IPS DF 6.9 (cell line): ENCODE results near the gene PSPH.
"Not testable (repeated sequence)": the region's sequence is repeated elsewhere in the genome, so short reads cannot be mapped to it uniquely, and the experiment has no call there.

ENCODE experiments used
- DNase-seq: peaks from one replicate; pipeline ENCODE4 v3.0.0-alpha.2; 2013; ENCODE audit warnings: low read depth, low spot score
- H3K27ac ChIP-seq: one replicate; pipeline ENCODE4 v1.5.1; 2013; ENCODE audit warnings: low read length, control low read depth
- H3K27me3 ChIP-seq: 2 replicates; pipeline ENCODE4 v1.6.1; 2013; ENCODE audit warnings: mild to moderate bottlenecking, low read length; ENCODE audit not compliant: control insufficient read depth, insufficient read depth
- H3K36me3 ChIP-seq: 2 replicates; pipeline ENCODE4 v1.6.1; 2013; ENCODE audit warnings: low read length; ENCODE audit not compliant: control insufficient read depth, insufficient read depth
- H3K4me1 ChIP-seq: 2 replicates; pipeline ENCODE4 v1.6.1; 2013; ENCODE audit warnings: low read length; ENCODE audit not compliant: control insufficient read depth, insufficient read depth
- H3K4me3 ChIP-seq: 2 replicates; pipeline ENCODE4 v1.5.1; 2013; ENCODE audit warnings: mild to moderate bottlenecking, low read length
- H3K9me3 ChIP-seq: 2 replicates; pipeline ENCODE4 v1.6.1; 2013; ENCODE audit warnings: low read length, inconsistent platforms; ENCODE audit not compliant: control insufficient read depth, insufficient read depth
- WGBS: extraction: QIAGEN DNeasy Blood & Tissue Kit; methylation state at CpG from one replicate; pipeline ENCODE4 v1.1.7; 2013; ENCODE audit warnings: mixed read lengths, missing lambda C conversion rate; ENCODE audit not compliant: insufficient read length, insufficient coverage; 5-methylcytosine and 5-hydroxymethylcytosine counted together

Gene PSPH

DNA sequence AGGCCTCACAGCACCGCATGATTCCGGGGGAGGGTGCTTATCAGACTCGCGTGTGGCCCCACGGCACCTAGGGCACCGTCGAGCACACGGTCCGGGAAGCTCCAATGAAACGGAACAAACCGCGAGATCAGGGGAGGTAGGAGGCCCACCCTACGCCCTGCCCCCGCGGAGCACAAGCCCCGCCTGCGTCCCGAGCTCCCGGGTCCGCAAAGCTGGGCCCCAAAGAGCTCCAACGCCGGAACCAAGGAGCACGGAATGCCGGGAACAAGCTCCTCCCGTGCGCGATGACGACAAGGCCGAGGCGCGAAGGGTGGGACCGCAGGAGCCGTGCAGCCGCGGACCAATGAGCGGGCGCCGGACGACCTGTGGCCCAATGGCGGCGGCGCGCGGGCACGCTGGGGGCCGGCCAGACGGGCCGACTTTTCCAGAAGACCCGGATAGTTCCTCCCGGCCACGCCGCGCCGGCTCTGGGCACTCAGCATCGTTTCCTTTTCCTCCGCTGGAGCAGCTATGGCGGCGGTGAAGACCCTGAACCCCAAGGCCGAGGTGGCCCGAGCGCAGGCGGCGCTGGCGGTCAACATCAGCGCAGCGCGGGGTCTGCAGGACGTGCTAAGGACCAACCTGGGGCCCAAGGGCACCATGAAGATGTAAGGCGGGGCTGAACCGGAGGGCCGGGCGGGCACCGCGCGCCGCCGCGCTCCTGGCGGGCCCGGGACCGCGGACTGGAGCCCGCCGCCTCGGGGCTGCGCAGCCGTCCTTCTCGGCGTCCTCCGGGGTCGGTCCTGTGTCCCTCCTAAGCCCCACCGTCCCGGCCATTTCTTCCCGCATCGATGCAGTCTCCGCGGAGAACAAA lies at the start of gene PSPH, which contains the start of gene CCT6A:
TSS of gene PSPH (minus strand) at position 106 of the 853 bp plus-strand sequence. CDS start 30,232 bp downstream, outside the sequence.
TSS of gene CCT6A (plus strand) at position 427 of the 853 bp plus-strand sequence. CDS start at position 511, 84 bp downstream.
- H3K36me3 ChIP-seq, result peaks cover 4% of the 10 kb centered on the region; the same call in 1 of the 2 replicates
- no peaks in the 10 kb centered on the region for H3K27me3 ChIP-seq
- no CpG with 5 or more reads among the region's 97 CpGs for WGBS
- no peaks in the 10 kb centered on the region for H3K4me1 ChIP-seq
- no peak within 1 kb of the TSS for H3K27ac ChIP-seq
- no peaks in the 10 kb centered on the region for H3K9me3 ChIP-seq
- H3K4me3 ChIP-seq, result peak within 1 kb of the TSS; percentile 100
- DNase-seq, result peak; percentile 92

DNA sequence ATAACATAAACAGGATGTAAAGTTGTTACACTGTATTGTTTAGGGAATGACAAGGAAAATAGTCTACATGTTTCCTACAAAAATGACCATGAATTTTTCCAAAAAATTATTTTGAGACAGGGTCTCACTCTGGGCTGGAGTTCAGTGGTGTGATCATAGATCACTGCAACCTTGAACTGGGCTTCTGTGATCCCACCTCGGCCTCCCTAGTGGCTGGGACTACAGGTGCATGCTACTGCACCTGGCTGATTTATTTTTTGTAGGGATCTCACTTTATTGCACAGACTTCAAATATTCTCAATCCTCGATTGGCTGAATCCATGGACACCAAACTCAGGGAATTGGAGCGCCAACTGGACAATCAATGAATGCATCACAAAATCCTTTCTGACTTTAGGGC lies 48.4 kb upstream of the PSPH start:
- no peaks in the 10 kb centered on the region for H3K4me1 ChIP-seq
- H3K4me3 ChIP-seq, result no peak overlapping the region
- no peaks in the 10 kb centered on the region for H3K36me3 ChIP-seq
- H3K27me3 ChIP-seq, result no peaks in the 10 kb centered on the region
- no peak for DNase-seq
- WGBS, result no CpG with 5 or more reads among the region's 3 CpGs
- H3K27ac ChIP-seq, result no peak overlapping the region
- peaks cover 7% of the 10 kb centered on the region for H3K9me3 ChIP-seq

DNA sequence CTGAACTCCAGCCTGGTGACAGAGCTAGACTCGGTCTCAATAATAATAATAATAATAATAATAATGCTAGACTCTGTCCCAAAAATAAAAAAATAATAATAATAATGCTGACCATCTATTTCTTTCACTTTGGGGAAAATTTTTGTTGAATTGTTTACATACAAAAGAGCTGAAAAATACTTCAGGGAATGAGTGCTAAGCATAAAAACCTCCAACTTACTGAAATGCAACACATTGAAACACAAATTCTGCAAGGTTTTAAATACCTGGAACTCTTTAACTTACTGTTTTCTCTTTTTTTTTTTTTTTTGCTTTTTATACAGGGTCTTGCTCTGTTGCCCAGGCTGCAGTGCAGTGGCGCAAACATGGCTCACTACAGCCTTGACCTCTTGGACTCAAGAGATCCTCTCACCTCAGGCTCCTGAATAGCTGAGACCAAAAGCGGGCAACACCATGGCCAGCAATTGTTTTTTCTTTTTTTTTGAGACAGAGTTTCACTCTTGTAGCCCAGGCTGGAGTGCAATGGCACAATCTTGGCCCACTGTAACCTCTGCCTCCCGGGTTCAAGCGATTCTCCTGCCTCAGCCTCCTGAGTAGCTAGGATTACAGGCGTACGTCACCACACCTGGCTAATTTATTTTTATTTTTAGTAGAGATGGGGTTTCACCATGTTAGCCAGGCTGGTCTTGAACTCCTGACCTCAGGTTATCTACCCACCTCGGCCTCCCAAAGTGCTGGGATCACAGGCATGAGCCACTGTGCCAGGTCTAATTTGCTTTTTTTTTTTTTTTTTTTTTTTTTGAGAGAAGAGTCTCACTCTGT lies 47.2 kb upstream of the PSPH start:
- H3K27ac ChIP-seq, H3K4me1 ChIP-seq, H3K27me3 ChIP-seq, DNase-seq, H3K9me3 ChIP-seq, H3K36me3 ChIP-seq, H3K4me3 ChIP-seq: not testable (repeated sequence)
- no CpG with 5 or more reads among the region's 8 CpGs for WGBS

- DNase-seq, result no peak
- no CpG with 5 or more reads among the region's 5 CpGs for WGBS
Measured at GRCh38 chr7:56097700-56098099, 46.5 kb upstream of the PSPH start.

GRCh38 chr7:56092789-56093531 lies 41.7 kb upstream of the PSPH start, which contains the start of gene PHKG1:
Gene PHKG1, minus strand, starts transcription at chr7:56092952. Its CDS starts 4,011 bp downstream, at chr7:56088941.
- WGBS, result no CpG with 5 or more reads among the region's 19 CpGs
- 0 out of 2 replicates have a peak, but pooled peaks cover 2% of the 10 kb centered on the region for H3K9me3 ChIP-seq
- no peak for DNase-seq
- no peaks in the 10 kb centered on the region for H3K27me3 ChIP-seq
- H3K4me1 ChIP-seq, result no peaks in the 10 kb centered on the region
- no peaks in the 10 kb centered on the region for H3K36me3 ChIP-seq
- H3K27ac ChIP-seq, result no peak within 1 kb of the TSS
- no peak within 1 kb of the TSS for H3K4me3 ChIP-seq

More at GRCh38 chr7:56097700-56098099, 46.5 kb upstream of the PSPH start:
- Histone ChIP-seq H3K4me3 (no peak overlapping the region), H3K9me3 (peaks cover 5% of the 10 kb centered on the region), H3K36me3 (no peaks in the 10 kb centered on the region), H3K27me3 (no peaks in the 10 kb centered on the region), H3K27ac (no peak overlapping the region), H3K4me1 (no peaks in the 10 kb centered on the region)

GRCh38 chr7:56092388-56092787 lies 41.1 kb upstream of the PSPH start:
- H3K4me1 ChIP-seq, H3K9me3 ChIP-seq, H3K36me3 ChIP-seq, H3K27ac ChIP-seq, H3K4me3 ChIP-seq, DNase-seq, H3K27me3 ChIP-seq: not testable (repeated sequence)
- no CpG with 5 or more reads among the region's 6 CpGs for WGBS

DNA sequence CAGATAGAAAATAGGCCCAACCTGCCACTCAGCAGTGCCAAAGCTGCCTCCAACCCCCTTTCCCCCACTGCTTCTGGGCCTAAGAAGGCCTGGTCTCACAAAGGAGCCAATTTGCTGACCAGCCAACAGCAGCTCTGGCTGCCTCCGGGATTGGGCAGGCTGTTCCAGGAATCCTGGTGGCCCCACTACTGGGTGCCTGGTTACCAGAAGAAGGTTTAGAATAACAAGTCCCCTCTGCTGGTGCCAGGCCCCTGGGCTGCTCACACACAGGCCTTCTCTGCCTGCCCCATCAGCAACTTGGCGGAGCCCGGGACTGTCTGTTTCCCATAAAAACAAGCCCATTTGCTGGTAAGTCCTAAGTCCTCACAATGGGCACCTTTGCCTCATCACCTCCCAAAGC lies 40.3 kb upstream of the PSPH start:
- no CpG with 5 or more reads among the region's 3 CpGs for WGBS
- DNase-seq, result no peak
- no peaks in the 10 kb centered on the region for H3K27me3 ChIP-seq

DNA sequence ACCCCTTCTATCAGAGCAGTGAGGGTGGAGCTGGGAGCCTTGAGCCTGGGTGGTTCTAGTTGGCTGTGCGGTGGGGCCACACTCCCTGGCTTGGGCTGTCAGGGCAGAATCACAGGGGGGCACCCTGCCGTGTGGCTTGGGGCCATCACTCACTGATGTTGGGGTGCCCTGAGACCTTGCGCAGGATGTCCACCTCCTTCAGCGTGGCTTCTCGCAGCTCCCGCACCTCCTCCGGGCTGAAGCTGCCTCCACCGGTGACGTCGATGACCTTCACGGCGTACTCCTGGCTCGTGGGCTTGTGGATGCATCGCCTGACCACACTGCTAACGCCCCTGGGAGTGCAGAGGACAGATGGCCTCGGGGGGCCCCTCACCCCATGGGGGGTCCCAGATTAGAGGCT lies 36.2 kb upstream of the PSPH start:
- Histone ChIP-seq H3K4me3 (no peak overlapping the region), H3K27ac (no peak overlapping the region), H3K27me3 (no peaks in the 10 kb centered on the region), H3K4me1 (no peaks in the 10 kb centered on the region), H3K36me3 (no peaks in the 10 kb centered on the region; the same call in 1 of the 2 replicates), H3K9me3 (no peaks in the 10 kb centered on the region)
- WGBS, result no CpG with 5 or more reads among the region's 16 CpGs
- DNase-seq, result no peak

More for the DNA sequence above, 40.3 kb upstream of the PSPH start:
- Histone ChIP-seq H3K9me3 (0 out of 2 replicates have a peak, but pooled peaks cover 2% of the 10 kb centered on the region), H3K4me3 (no peak overlapping the region), H3K36me3 (no peaks in the 10 kb centered on the region; the same call in 1 of the 2 replicates), H3K27ac (no peak overlapping the region), H3K4me1 (no peaks in the 10 kb centered on the region)

- no CpG with 5 or more reads among the region's 7 CpGs for WGBS
Measured at GRCh38 chr7:56086761-56087160, 35.5 kb upstream of the PSPH start.

More at GRCh38 chr7:56086761-56087160, 35.5 kb upstream of the PSPH start:
- Histone ChIP-seq H3K9me3 (no peaks in the 10 kb centered on the region), H3K36me3 (peaks cover 2% of the 10 kb centered on the region; the same call in 1 of the 2 replicates), H3K4me3 (no peak overlapping the region), H3K27ac (no peak overlapping the region), H3K4me1 (no peaks in the 10 kb centered on the region), H3K27me3 (no peaks in the 10 kb centered on the region)
- no peak for DNase-seq
